GM10847 (cell line): ENCODE measurements around the gene SLC18B1.

Experiments
- POLR2A ChIP-seq: IDR thresholded peaks from 2 replicates; pipeline ENCODE4 v1.6.1; 2011; ENCODE audit not compliant: insufficient read length; ENCODE audit errors: extremely low read depth

SLC18B1 gene

DNA sequence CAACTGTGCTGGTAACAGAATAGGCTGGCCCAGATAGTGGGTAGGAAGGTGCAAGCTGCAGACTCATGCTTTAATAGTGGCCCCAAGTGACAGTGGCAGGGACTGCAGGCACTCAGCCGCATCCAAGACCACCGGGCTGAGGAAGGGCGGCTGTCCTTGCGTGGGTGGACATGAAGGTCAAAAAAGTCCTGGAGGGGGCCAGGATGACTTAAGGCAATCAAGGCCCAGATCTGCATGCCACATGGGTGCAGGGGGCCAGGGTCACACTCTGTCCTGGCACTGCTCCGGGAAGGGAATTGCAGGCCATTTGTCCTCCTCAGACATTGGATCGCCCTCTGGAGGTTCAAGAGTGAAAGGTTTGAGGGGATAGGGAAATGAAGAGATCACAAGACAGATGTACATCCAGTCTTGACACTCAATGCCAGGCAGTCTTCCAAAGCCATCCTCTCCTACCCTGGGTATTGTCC is 30.4 kb downstream of the SLC18B1 start:
- no peak for TF ChIP-seq POLR2A

DNA sequence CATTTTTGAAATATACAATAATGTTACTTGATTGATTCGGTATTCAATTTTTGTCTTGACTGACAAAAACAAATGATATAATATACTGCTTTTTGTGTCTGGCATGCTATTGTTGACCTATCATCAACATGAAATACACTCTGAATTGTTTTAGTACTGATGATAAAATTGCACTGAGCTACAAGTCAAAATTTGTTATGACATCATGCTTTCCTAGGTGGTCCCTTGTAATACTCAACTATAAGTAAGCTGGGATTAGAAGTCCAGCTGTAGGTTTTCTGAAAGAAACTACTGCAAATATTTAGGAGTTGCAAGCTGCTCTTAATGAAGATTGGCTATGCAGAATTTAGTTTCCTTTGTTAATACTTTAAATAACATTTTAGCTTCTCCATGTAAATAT is 32.9 kb downstream of the SLC18B1 start:
- TF ChIP-seq POLR2A, result no peak

DNA sequence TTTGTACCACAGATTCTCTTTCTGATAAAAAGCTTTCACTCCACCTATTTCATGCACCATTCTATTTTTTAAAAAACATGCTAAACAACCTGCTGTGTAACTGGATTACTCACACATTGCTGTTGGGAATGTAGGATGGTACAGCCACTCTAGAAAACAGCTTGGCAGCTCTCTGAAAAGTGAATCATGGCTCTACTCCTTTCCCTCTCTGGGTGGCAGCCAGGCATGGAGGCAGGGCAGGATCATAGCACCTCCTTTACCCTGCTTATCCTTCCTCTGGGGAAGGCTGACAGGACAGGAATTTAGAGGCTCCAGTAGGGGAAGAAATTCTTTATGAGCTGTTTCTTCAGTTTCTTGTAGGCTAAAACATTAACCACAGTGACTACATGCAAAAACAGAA is 34.1 kb downstream of the SLC18B1 start:
- TF ChIP-seq POLR2A, result no peak

DNA sequence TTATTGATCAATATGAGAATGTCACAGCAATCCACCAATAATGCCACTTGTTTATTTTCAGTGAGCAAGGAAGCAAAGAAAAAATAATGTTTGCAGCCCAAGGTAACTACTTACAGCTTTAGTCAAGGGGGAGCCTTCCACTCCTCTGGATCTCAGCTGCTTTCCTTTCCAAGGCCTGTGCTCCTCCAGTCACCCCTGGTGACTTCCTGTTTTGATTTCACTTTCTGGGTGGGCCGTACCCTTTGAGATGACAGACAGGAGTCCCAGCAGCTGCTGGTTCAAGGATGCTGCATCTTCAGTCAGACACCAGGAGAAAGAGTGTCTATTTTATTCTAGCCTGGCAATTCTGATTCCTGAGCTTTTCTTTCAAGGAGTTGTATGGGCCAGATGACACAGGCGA is 35.2 kb downstream of the SLC18B1 start:
- TF ChIP-seq POLR2A, result no peak

DNA sequence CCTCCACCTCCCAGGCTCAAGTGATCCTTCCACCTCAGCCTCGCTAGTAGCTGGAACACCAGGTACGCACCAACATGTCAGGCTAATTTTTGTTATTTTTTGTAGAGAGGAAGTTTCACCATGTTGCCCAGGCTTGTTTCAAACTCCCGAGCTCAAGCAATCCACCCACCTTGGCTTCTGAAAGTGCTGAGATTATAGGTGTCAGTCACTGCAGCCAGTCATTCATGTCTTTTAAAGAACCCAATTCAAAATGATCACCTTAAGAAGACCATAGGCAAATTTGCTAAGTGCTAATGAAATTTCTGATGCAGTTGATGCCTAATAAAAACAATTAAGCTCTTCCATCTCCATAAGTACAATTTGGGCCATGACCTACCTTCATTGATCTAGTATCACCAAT is 38.2 kb downstream of the SLC18B1 start:
- TF ChIP-seq POLR2A, result no peak

DNA sequence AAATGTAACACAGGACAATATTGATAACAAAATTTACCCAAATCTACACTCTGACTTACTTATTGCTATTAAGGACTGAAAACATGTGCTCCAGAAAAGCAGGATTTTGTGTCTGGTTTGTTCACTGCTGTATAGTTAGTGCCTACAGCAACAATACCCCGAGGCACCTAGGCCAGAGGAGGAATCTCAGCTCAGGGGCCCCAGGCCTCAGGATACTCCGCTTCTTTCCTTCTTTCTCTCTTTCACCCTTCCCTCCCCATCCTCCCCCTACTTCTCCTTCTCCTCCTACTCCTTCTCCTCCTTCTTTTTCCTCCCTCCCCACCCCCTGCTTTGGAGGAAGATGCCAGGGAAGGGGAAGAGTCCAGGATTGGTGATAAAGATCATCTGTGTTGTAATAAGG is 39.7 kb downstream of the SLC18B1 start:
- TF ChIP-seq POLR2A, result no peak

DNA sequence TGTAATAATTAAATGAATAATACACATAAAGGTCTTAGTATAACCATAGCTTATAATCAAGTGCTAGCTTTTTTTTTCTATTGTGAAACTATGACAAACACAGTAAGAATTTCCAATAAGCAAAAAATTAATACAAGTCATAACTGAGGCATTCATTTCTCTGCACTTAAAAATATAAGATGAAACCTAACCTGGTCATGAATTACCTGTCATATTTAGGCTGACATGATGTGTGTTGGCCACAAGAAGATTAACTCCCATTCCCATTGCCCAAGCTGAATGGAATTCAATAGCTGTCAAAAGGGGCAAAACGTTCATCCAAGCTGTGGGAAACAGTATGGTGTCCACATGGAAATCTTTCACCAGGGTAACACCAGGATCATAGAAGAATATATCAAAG is 46.2 kb downstream of the SLC18B1 start:
- no peak for TF ChIP-seq POLR2A

DNA sequence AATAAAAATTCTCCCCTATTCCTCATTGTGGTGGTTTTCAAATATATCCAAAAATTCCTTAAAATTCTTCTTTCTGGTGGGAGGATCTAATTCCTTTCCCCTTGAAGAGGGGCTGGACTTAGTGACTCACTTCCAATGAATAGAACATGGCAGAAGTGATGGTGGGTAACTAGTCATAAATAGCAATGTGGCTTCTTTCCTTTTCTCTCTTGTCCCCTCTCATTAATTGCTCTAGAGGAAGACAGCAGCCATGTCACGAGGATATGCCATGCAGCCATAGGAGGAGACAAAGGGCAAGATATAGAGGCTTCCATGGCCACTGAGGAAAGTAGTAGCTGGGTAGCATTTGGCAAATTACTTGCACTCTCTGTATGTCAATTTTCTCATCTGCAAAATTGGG is 46.6 kb downstream of the SLC18B1 start:
- no peak for TF ChIP-seq POLR2A

DNA sequence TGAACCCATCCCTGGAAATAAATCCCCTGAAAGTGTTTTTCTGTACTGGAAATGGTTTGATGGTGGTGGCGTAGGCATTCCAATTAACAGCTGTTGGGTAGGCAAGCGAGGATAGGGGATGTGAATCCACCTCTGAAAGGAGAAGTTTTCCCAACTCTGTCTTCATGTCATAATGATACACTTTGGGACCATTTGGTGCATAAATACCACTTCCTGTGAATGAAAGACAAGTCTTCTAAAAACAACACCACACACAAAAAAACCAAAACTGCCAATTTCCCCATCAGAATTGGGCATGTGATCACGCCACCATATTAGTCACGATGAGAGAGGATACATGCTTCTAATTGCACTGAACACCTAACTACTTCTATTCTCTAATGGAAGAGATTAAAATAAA is 47.1 kb downstream of the SLC18B1 start:
- no peak for TF ChIP-seq POLR2A

DNA sequence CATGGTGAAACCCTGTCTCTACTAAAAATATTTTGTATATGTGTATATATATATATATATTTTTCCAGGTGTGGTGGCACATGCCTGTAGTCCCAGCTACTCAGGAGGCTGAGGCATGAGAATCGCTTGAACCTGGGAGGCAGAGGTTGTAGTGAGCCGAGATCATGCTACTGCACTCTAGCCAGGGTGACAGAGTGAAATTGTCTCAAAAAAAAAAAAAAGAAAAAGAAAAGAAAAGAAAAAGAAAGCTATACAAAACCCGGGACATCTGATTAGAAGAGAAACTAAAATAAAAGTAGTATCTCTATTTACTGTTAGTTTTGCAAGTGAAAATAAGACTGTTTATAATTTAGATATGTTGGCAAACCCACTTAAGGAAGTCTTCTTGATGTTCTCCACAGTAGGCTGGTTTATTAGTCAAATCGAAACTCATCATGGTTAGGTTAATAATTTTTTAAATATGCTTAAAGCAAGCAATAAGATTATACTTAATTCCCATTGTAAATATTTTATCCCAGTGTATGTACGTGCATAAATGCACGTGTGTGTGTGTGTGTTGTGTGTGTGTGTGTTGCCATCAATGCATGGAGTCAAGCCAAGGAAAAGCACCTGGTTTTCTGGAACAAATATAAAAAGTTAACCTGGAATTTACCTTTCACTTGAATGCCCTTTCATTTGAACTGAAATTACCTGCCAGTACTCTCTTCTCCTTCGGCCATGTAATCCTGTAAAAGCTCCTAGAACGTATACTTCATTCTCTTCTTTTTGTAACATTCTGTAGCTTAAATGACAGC is 47.8 kb downstream of the SLC18B1 start:
- TF ChIP-seq POLR2A, result no peak

DNA sequence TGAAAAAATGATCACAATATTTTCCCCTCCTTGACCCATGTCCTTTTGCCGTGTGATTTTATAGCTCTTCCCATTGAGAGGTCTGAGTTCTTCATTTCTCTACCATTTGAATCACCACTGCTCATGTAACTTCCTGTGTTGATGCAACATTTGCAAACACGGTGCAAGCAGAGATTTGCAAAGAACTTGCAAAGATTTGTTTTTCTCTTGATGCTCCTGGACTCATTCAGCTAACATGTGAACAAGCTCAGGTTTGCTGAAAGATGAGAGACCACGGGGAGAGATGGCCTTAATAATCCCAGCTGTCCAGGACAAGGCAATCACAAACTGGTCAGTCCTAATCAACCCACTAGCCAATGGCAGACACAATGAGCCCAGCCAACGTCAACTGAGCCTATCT is 49.3 kb downstream of the SLC18B1 start:
- no peak for TF ChIP-seq POLR2A

DNA sequence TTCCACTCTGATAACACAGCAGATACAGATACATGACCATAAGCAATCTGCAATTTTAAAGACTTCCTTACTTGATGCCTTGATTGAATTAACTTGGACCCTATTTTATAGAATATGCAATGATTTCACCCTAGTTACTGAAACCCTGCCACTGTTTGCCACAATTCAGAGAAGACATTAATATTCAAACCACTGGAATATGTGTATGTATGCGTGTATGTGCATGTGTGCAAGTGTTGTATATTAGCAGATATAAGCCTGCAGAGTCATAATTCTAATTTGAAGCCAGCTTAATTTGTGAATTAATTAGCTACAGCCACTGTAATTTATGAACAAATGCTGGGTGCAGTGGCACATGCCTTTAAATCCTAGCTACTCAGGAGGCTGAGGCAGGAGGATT is 50.0 kb downstream of the SLC18B1 start:
- TF ChIP-seq POLR2A, result no peak

DNA sequence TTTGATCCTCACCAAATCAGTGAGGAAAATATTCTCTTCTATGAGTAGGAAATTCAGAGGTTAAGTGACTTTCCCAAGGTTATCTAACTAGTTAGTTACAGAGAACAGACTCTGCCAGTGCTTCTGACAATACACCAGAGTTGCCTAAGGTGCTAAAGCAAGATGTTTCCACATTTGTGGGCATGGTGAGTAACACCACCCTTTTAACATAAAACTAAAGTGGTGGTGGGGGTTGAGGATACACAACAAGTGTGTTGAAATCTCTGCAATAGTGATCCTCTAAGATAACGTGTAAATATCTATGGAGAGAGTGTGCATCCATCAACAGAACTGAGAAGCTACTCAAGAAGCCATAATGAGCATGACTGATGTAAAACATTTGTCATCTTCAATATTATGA is 52.4 kb downstream of the SLC18B1 start:
- TF ChIP-seq POLR2A, result no peak

DNA sequence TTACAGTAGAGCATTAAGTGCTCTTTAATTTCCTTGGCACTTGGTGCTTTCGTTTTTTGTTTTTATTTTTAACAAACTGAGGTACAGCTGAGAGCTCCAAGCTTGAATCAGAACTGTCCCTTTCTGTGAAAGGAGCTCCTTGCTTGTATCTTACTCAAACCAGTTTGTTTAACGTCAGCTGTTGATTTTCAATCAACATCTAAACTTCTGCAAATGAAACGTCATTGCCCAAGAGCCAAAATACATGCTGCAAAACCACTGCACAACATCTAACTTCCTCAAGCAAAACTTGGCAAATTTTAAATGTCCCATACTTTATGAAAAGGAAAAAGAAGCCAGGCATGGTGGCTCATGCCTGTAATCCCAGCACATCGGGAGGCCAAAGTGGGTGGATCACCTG is 55.9 kb downstream of the SLC18B1 start:
- no peak for TF ChIP-seq POLR2A

DNA sequence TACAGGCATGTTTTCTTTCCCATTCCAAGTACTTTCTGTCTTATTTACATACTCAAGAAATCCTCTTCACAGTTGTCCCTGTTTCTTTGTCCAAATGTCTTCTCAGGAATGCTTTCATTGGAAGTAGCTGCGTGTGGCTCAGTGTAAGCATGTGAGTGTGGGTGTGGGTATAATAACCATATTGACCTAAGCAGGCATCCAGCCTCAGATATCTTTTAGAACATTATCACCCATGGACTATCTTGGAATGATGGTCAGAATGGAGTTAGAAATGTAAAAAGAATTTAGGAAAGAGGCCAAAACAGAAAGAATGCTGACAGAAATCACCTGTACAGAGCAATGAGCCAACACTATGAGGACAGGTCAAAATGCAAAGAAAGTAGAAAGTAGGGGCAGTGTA is 57.2 kb downstream of the SLC18B1 start:
- TF ChIP-seq POLR2A, result no peak

DNA sequence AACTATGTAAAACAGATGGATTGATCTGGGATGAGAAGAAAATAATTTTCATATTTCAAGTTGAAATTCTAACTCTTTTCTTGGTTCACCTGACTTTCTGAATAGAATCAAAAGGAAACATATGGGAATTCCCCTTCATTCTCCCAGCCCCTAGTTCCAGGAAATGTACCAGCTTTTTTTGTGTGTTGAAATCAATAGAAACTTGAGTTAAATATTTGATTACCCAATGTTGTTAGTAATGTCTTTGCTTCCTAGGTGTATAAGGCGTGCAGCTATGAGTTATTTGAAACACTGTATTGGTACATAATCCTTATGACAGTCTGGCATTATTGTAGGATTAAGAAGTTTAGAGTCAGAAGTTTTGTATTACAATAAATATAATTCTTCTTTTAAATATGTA is 62.2 kb downstream of the SLC18B1 start:
- TF ChIP-seq POLR2A, result no peak

DNA sequence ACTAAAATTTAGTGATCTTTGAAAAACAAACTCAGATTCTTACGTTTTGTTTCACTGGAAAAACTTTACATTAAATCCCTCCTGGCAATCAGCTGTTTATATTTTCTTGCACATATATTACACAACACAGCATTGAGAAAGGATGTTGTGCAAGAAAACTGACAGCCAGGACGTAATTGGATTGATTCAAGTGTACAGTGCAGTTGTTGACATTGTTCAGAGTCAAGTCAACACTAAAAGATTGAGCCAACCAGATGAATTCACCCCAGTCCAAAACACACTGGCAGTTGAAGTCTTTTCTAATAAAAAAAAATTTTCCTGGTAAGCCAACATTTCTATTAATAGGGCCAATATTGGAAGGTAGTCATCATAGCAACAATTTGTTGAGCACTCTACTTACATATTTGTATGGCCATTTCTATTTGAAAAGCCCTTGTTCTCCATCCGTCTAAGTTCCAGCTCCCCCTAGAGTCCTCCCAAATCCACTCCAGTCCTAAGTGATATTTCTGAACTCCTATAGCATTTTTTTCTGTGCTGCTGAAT is 63.7 kb downstream of the SLC18B1 start:
- no peak for TF ChIP-seq POLR2A
